Measurements from ENCODE around the gene EPB41.
"Not testable (repeated sequence)": the region's sequence is repeated elsewhere in the genome, so short reads cannot be mapped to it uniquely, and the experiment has no call there.

EPB41 gene

GRCh38 chr1:29142714-29143113 is 228.3 kb downstream of the EPB41 start:
- no peak for FAIRE-seq

- no peak for FAIRE-seq
Measured at GRCh38 chr1:29144178-29144577, 229.8 kb downstream of the EPB41 start.

GRCh38 chr1:29145739-29146437 is 231.5 kb downstream of the EPB41 start:
- no peak for FAIRE-seq

- no peak for FAIRE-seq
Measured at GRCh38 chr1:29148656-29149491, 234.5 kb downstream of the EPB41 start.

- FAIRE-seq, result not testable (repeated sequence)
Measured at GRCh38 chr1:29150346-29150745, 236.0 kb downstream of the EPB41 start.

GRCh38 chr1:29152046-29152805 is 237.9 kb downstream of the EPB41 start:
- FAIRE-seq, result no peak

GRCh38 chr1:29156543-29157268 is 242.3 kb downstream of the EPB41 start:
- FAIRE-seq, result no peak

GRCh38 chr1:29157269-29157601 is 242.9 kb downstream of the EPB41 start:
- no peak for FAIRE-seq

- no peak for FAIRE-seq
Measured at GRCh38 chr1:29159773-29160172, 245.4 kb downstream of the EPB41 start.

- FAIRE-seq, result no peak
Measured at GRCh38 chr1:29162025-29162424, 247.7 kb downstream of the EPB41 start.

GRCh38 chr1:29162476-29163138 is 248.2 kb downstream of the EPB41 start:
- no peak for FAIRE-seq

- no peak for FAIRE-seq
Measured at GRCh38 chr1:29164588-29164987, 250.2 kb downstream of the EPB41 start.

- FAIRE-seq, result no peak
Measured at GRCh38 chr1:29166291-29166878, 252.0 kb downstream of the EPB41 start.

GRCh38 chr1:29167904-29168303 is 253.5 kb downstream of the EPB41 start:
- FAIRE-seq, result no peak

All from endometrium (tissue), 2 donors.